Endothelial cell of umbilical vein (primary cell): ENCODE results near the gene DRP2. TPM values are rescaled to one million over a fixed set of nuclear protein-coding genes. Genes with fewer than 3 reads are reported as not detected.

ENCODE experiments used
- BruUV-seq: library from RNA; stranded (reverse); fragments of 400-500 nt; replicated peaks from 2 replicates; lab custom pipeline; 2021; lab: Mats Ljungman, UMichigan
- CTCF ChIA-PET: fragments of 300-600, 350-600 bp; sonication (Branson Sonifier 250); formaldehyde crosslinking; loops from one replicate; lab custom pipeline; 2021; ENCODE audit warnings: antibody characterized with exemption, inconsistent platforms; lab: Charles Lee
- POLR2A ChIA-PET: fragments of 300-600, 350-600 bp; sonication (Branson Sonifier 250); formaldehyde crosslinking; loops from one replicate; lab custom pipeline; 2021; ENCODE audit warnings: antibody characterized with exemption, inconsistent platforms; lab: Charles Lee
- DNase-seq: peaks from one replicate; pipeline ENCODE4 v3.0.0-alpha.2; 2011; ENCODE audit warnings: low read depth, low spot score
- FAIRE-seq: peaks from 2 replicates; lab custom pipeline; 2011; peaks lifted over from hg19 to GRCh38; lab: Jason Lieb, UNC
- H2AFZ ChIP-seq: 2 replicates; pipeline ENCODE4 v1.6.0; 2012; ENCODE audit warnings: low read depth, low read length, control low read depth, inconsistent platforms
- H3K27ac ChIP-seq: 2 replicates; pipeline ENCODE4 v1.5.1; 2011; ENCODE audit warnings: low read depth, mild to moderate bottlenecking, control low read depth, low read length, moderate library complexity; ENCODE audit not compliant: insufficient read depth
- H3K27me3 ChIP-seq, 2 experiments: 2 replicates each; pipeline versions ENCODE4 v1.6.0 to v1.6.1; 2011; ENCODE audit warnings: low read length in 2 of 2, mixed read lengths in 1 of 2; ENCODE audit not compliant: control insufficient read depth in 2 of 2, insufficient read depth in 2 of 2
- H3K36me3 ChIP-seq, 2 experiments: 2 replicates in 1 of 2; 3 replicates in 1 of 2; pipeline ENCODE4 v1.5.1; 2011; ENCODE audit warnings: low read length in 2 of 2, mild to moderate bottlenecking in 1 of 2, moderate library complexity in 1 of 2; ENCODE audit not compliant: control insufficient read depth in 2 of 2, insufficient read depth in 2 of 2; ENCODE audit errors: extremely low read depth in 1 of 2
- H3K4me1 ChIP-seq: 3 replicates; pipeline ENCODE4 v1.5.1; 2011; ENCODE audit warnings: mild to moderate bottlenecking, low read length; ENCODE audit not compliant: control insufficient read depth, insufficient read depth; ENCODE audit errors: extremely low read depth
- H3K4me2 ChIP-seq: 2 replicates; pipeline ENCODE4 v1.6.1; 2011; ENCODE audit warnings: low read length, control low read depth, mixed read lengths; ENCODE audit not compliant: insufficient read depth
- H3K4me3 ChIP-seq, 3 experiments: fragments of 200-600 bp in 1 of 3; sonication (generic), shearing (Covaris generic) in 1 of 3; replicated peaks in 1 of 3; 2 replicates each; pipeline ENCODE4 v1.5.1; 2011 to 2016; ENCODE audit warnings: control low read depth in 3 of 3, low read length in 3 of 3, mild to moderate bottlenecking in 2 of 3, inconsistent platforms in 1 of 3, low read depth in 1 of 3, moderate library complexity in 1 of 3; ENCODE audit not compliant: insufficient read depth in 1 of 3
- H3K79me2 ChIP-seq: 2 replicates; pipeline ENCODE4 v1.6.0; 2012; ENCODE audit warnings: low read length, inconsistent platforms; ENCODE audit not compliant: control insufficient read depth, insufficient read depth
- H3K9ac ChIP-seq: replicated peaks from 2 replicates; pipeline ENCODE3; 2011; ENCODE audit warnings: low read length, control low read depth; ENCODE audit not compliant: insufficient read depth; ENCODE audit errors: extremely low read depth
- H3K9me1 ChIP-seq: replicated peaks from 3 replicates; pipeline ENCODE4 v1.6.0; 2011; ENCODE audit warnings: mild to moderate bottlenecking, low read length; ENCODE audit not compliant: control insufficient read depth, insufficient read depth; ENCODE audit errors: extremely low read depth
- H3K9me3 ChIP-seq: replicated peaks from 2 replicates; pipeline ENCODE4 v1.5.1; 2012; ENCODE audit warnings: low read length, inconsistent platforms; ENCODE audit not compliant: control insufficient read depth, insufficient read depth
- H4K20me1 ChIP-seq: replicated peaks from 2 replicates; pipeline ENCODE3; 2011; ENCODE audit warnings: mild to moderate bottlenecking, low read length; ENCODE audit not compliant: control insufficient read depth, insufficient read depth; ENCODE audit errors: extremely low read depth
- CTCF ChIP-seq, 2 donors: IDR thresholded peaks; 1 replicate in 1 of 2; 2 replicates in 1 of 2; pipeline ENCODE4 v1.5.1; 2011; ENCODE audit warnings: low read length in 2 of 2, mild to moderate bottlenecking in 2 of 2, moderate library complexity in 2 of 2, control low read depth in 1 of 2, inconsistent platforms in 1 of 2, low read depth in 1 of 2; ENCODE audit not compliant: insufficient read depth in 1 of 2; ENCODE audit errors: extremely low read depth in 1 of 2
- FOS ChIP-seq: IDR thresholded peaks from 2 replicates; pipeline ENCODE4 v1.6.1; 2011; ENCODE audit warnings: mild to moderate bottlenecking, low read length, moderate library complexity, borderline replicate concordance; ENCODE audit not compliant: insufficient read depth
- GATA2 ChIP-seq: IDR thresholded peaks from 2 replicates; pipeline ENCODE4 v1.7.0; 2011; ENCODE audit warnings: low read depth, mild to moderate bottlenecking, moderate library complexity, mixed read lengths, low read length; ENCODE audit not compliant: insufficient read length, insufficient read depth
- MAX ChIP-seq: IDR thresholded peaks from 2 replicates; pipeline ENCODE4 v1.6.1; 2011; ENCODE audit not compliant: insufficient read depth, insufficient read length
- POLR2A ChIP-seq: IDR thresholded peaks from 2 replicates; pipeline ENCODE4 v1.6.1; 2012; ENCODE audit warnings: low read depth, mild to moderate bottlenecking, control low read depth, low read length
- dilution Hi-C: fragments of 300-500 bp; cut with MboI; formaldehyde crosslinking; loops from one replicate; pipeline ENCODE4 v1.15.0; 2019; ENCODE audit warnings: low sequenced_read_pairs; ENCODE audit not compliant: extremely low pct_ligation_motif_present
- intact Hi-C: fragments of 100-400 bp; cut with micrococcal nuclease; formaldehyde crosslinking; loops from one replicate; pipeline ENCODE4 v1.10.0; 2022
- polyA plus RNA-seq, 4 experiments: library from polyadenylated mRNA; depleted of rRNA in 3 of 4; stranded (reverse) in 3 of 4; unstranded in 1 of 4; fragments of >200 nt; gene quantifications; 2 replicates each; pipeline versions ENCODE4 v1.2.1 to v1.2.3, GENCODE V29; 2011 to 2012; ENCODE audit warnings: missing spikeins in 1 of 4
- total RNA-seq: library from RNA; stranded (reverse); gene quantifications from 2 replicates; pipeline ENCODE4 v1.2.3, GENCODE V29; 2021

DRP2 gene
- total and polyA plus RNA-seq, 2 donors (not counting 3 experiments of a cell fraction or from before 2014, with no cell fraction given): 0.17 to 0.31 TPM

DNA sequence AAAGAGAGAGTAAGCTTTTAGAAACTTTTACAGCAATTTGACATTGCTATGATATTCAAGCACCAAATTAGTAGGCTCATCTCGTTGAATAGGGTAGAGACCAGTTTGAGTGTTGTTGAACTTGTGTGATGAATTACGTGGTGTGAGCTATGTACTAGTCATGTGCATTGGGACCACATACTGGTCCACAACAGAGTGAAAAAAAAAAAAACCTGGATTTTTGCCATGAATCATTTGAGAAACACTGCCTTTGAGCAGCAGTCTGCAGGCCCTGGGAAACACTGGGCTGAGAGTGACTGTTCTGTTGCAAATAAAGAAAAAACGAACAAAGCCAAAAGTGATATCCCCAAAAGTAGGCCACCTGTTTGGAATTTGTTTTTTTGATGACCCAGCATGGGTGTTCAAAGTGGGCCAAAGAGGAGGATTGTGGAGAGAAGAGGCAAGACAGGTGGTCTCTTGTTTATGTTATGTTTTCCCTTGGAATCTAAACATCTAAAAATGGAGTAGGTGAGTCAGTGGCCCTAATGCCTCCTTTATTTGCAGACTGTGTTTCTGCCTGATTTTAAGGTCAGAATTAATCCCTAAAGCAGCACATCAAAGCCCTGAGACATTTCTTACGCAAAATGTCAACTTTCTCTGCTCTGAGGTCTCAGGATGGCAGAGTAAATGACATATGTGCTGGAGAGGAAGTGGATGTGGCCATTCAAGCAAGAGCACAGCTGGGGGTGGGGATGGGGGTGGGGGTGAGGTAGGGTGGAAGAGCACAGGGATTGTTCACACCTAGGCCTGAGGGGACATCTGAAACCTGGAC is 38.1 kb downstream of the DRP2 start:
- DNase-seq (no peak), FAIRE-seq (no peak)
- H3K27ac ChIP-seq: no peak overlapping the region
- dilution Hi-C loops (no loop called here), intact Hi-C loops (no loop called here)
- no TSS peak for BruUV-seq
- H3K9me1 ChIP-seq: no peaks in the 10 kb centered on the region
- H3K79me2 ChIP-seq: no peaks in the 10 kb centered on the region
- CTCF ChIA-PET: interaction anchor here (0.8 kb wide), 1 partner anchor 26 kb away, joined by 3 read pairs; no protein-coding TSS in a partner anchor
- H3K9me3 ChIP-seq: no peaks in the 10 kb centered on the region
- no peaks in the 10 kb centered on the region for H4K20me1 ChIP-seq
- H3K36me3 ChIP-seq: no peaks in the 10 kb centered on the region
- no peak for TF ChIP-seq CTCF (IDR thresholded peaks at IDR 0.05; ENCODE audit: extremely low read depth in 1 of 2, insufficient read depth in 1 of 2, low read depth in 1 of 2, low read length in 2 of 2)
- TF ChIP-seq POLR2A: no peak
- no peak for TF ChIP-seq MAX
- TF ChIP-seq FOS: no peak
- TF ChIP-seq GATA2: no peak
- H2AFZ ChIP-seq: no peak overlapping the region
- no peaks in the 10 kb centered on the region for H3K4me1 ChIP-seq
- no peak overlapping the region for H3K4me3 ChIP-seq
- no peaks in the 10 kb centered on the region for H3K27me3 ChIP-seq
- H3K4me2 ChIP-seq: no peak overlapping the region
- POLR2A ChIA-PET: no interaction called here
- H3K9ac ChIP-seq: no peak overlapping the region
